Skeletal muscle tissue (tissue), 4 donors: ENCODE measurements around the gene PTPRN2. TPM values are rescaled to one million over a fixed set of nuclear protein-coding genes. Genes with fewer than 3 reads are reported as not detected.

Experiments
- H3K27ac ChIP-seq: one replicate; pipeline ENCODE4 v1.7.0; 2013; ENCODE audit warnings: mild to moderate bottlenecking, low read depth, low read length, inconsistent platforms
- H3K27me3 ChIP-seq, 3 donors: one replicate each; pipeline ENCODE4 v1.7.0; 2013; ENCODE audit warnings: low read length in 3 of 3; ENCODE audit not compliant: control insufficient read depth in 3 of 3, insufficient read depth in 3 of 3
- H3K36me3 ChIP-seq, 3 donors: one replicate each; pipeline ENCODE4 v1.7.0; 2013; ENCODE audit warnings: low read length in 3 of 3; ENCODE audit not compliant: control insufficient read depth in 3 of 3, insufficient read depth in 3 of 3
- H3K4me1 ChIP-seq, 3 donors: one replicate each; pipeline ENCODE4 v1.7.0; 2013; ENCODE audit warnings: low read length in 3 of 3, mild to moderate bottlenecking in 3 of 3; ENCODE audit not compliant: control insufficient read depth in 3 of 3, insufficient read depth in 3 of 3
- H3K4me3 ChIP-seq, 3 donors: one replicate each; pipeline ENCODE4 v1.7.0; 2013; ENCODE audit warnings: low read length in 3 of 3
- H3K9ac ChIP-seq, 3 donors: one replicate each; pipeline ENCODE4 v1.7.0; 2013; ENCODE audit warnings: low read length in 3 of 3, mild to moderate bottlenecking in 3 of 3, moderate library complexity in 2 of 3, low read depth in 1 of 3
- H3K9me3 ChIP-seq, 3 donors: one replicate each; pipeline ENCODE4 v1.7.0; 2013; ENCODE audit warnings: low read length in 3 of 3; ENCODE audit not compliant: control insufficient read depth in 3 of 3
- total RNA-seq: library from RNA; depleted of rRNA; stranded (reverse); fragments of >200 nt; gene quantifications from one replicate; pipeline ENCODE4 v1.2.3, GENCODE V29; 2014
- donor health status: Osteomylitis.

PTPRN2 gene
- total RNA-seq, 1 donor from 2014 or later: 1.6 TPM

- Histone ChIP-seq H3K4me1 (no peaks in the 10 kb centered on the region), H3K9me3 (no peaks in the 10 kb centered on the region), H3K9ac (no peak overlapping the region), H3K27ac (no peak overlapping the region), H3K27me3 (peaks cover 0 to 28% (median 0%) of the 10 kb centered on the region in 3 donors), H3K36me3 (no peaks in the 10 kb centered on the region), H3K4me3 (no peak overlapping the region)
These were observed 585.9 kb downstream of the PTPRN2 start for GRCh38 chr7:158001621-158002320.

DNA sequence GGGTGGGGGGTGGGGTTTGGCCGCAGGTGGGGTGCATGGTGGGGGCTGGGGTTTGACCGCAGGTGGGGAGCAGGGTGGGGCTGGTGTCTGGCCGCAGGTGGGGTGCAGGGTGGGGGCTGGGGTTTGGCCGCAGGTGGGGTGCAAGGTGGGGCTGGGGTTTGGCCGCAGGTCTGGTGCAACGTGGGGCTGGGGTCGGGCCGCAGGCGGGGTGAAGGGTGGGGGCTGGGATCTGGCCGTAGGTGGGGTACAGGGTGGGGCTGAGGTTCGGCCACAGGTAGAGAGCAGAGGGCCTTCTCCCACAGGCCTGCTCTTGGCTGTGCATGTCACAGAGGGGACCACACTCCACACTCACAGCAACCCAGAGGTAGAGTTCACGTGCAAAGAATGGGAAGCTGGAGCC, 586.6 kb downstream of the PTPRN2 start:
- Histone ChIP-seq H3K9me3 (no peaks in the 10 kb centered on the region), H3K9ac (no peak overlapping the region), H3K27ac (no peak overlapping the region), H3K4me3 (no peak overlapping the region), H3K27me3 (peaks cover 0 to 22% (median 0%) of the 10 kb centered on the region in 3 donors), H3K4me1 (no peaks in the 10 kb centered on the region), H3K36me3 (no peaks in the 10 kb centered on the region)

- no peak overlapping the region for H3K4me3 ChIP-seq
- H3K9ac ChIP-seq: no peak overlapping the region
- H3K27ac ChIP-seq: no peak overlapping the region
- H3K9me3 ChIP-seq: peaks cover 0 to 3% (median 0%) of the 10 kb centered on the region in 3 donors
- H3K36me3 ChIP-seq: no peaks in the 10 kb centered on the region
- peaks cover 0 to 17% (median 0%) of the 10 kb centered on the region in 3 donors for H3K27me3 ChIP-seq
- H3K4me1 ChIP-seq: no peaks in the 10 kb centered on the region
These were observed 587.5 kb downstream of the PTPRN2 start for GRCh38 chr7:158000160-158000559.

GRCh38 chr7:157998884-157999552, 588.6 kb downstream of the PTPRN2 start:
- Histone ChIP-seq H3K9me3 (peaks cover 0 to 3% (median 0%) of the 10 kb centered on the region in 3 donors), H3K27ac (no peak overlapping the region), H3K4me1 (no peaks in the 10 kb centered on the region), H3K9ac (no peak overlapping the region), H3K27me3 (peaks cover 0 to 17% (median 0%) of the 10 kb centered on the region in 3 donors), H3K4me3 (no peak overlapping the region), H3K36me3 (no peaks in the 10 kb centered on the region)

- peaks cover 0 to 17% (median 0%) of the 10 kb centered on the region in 3 donors for H3K27me3 ChIP-seq
- H3K27ac ChIP-seq: no peak overlapping the region
- no peak overlapping the region for H3K4me3 ChIP-seq
- no peak overlapping the region for H3K9ac ChIP-seq
- H3K4me1 ChIP-seq: no peaks in the 10 kb centered on the region
- peaks cover 0 to 3% (median 0%) of the 10 kb centered on the region in 3 donors for H3K9me3 ChIP-seq
- H3K36me3 ChIP-seq: no peaks in the 10 kb centered on the region
These were observed 590.2 kb downstream of the PTPRN2 start for GRCh38 chr7:157997471-157997870.

GRCh38 chr7:157997080-157997440, 590.6 kb downstream of the PTPRN2 start:
- Histone ChIP-seq H3K4me1 (no peaks in the 10 kb centered on the region), H3K9me3 (peaks cover 0 to 3% (median 0%) of the 10 kb centered on the region in 3 donors), H3K27ac (no peak overlapping the region), H3K9ac (no peak overlapping the region), H3K36me3 (no peaks in the 10 kb centered on the region), H3K27me3 (peaks cover 0 to 14% (median 0%) of the 10 kb centered on the region in 3 donors), H3K4me3 (no peak overlapping the region)

DNA sequence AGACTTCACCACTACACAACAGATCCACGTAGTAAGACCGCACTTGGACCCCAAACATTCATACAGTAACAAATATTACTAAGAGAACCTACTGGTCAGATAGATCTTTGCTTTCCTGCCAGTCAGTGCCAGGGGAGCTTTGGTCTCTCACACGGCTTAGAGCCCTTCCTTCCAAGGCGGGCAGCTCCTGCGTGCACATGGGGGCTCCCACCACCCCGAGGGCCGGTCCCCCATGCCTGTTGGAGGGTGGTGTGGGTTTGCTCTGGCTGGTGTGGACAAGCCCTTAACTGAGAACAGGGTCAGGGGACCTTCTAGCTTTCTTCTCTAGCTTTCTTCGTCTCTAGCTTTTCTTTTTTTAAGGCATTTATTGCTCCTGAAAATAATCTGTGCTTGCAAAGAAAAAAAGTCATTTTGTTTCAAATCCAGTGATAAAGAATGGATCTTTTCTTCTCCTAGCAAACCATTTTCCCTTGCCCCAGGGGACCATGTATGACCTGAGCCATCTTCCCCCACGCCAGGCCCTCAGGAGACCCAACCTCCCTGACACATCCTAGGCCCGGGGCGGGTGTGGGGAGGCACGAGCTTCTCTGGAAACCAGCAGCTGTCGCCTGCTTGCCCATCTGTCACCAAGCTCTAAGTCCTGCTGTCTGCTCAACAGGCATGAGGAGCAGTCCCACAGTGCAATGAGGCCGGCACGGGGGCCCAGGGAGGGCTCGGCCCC, 591.1 kb downstream of the PTPRN2 start:
- peaks cover 0 to 3% (median 0%) of the 10 kb centered on the region in 3 donors for H3K9me3 ChIP-seq
- H3K4me1 ChIP-seq: no peaks in the 10 kb centered on the region
- no peak overlapping the region for H3K4me3 ChIP-seq
- no peak overlapping the region for H3K9ac ChIP-seq
- no peaks in the 10 kb centered on the region for H3K36me3 ChIP-seq
- peaks cover 0 to 15% (median 0%) of the 10 kb centered on the region in 3 donors for H3K27me3 ChIP-seq
- no peak overlapping the region for H3K27ac ChIP-seq

GRCh38 chr7:157995815-157996214, 591.8 kb downstream of the PTPRN2 start:
- H3K27ac ChIP-seq: no peak overlapping the region
- H3K36me3 ChIP-seq: no peaks in the 10 kb centered on the region
- H3K27me3 ChIP-seq: peaks cover 0 to 12% (median 0%) of the 10 kb centered on the region in 3 donors
- H3K9me3 ChIP-seq: peaks cover 0 to 3% (median 0%) of the 10 kb centered on the region in 3 donors
- H3K4me3 ChIP-seq: no peak overlapping the region
- H3K4me1 ChIP-seq: no peaks in the 10 kb centered on the region
- no peak overlapping the region for H3K9ac ChIP-seq

GRCh38 chr7:157994319-157994718, 593.3 kb downstream of the PTPRN2 start:
- H3K27me3 ChIP-seq: peaks cover 0 to 16% (median 0%) of the 10 kb centered on the region in 3 donors

More at GRCh38 chr7:157994319-157994718, 593.3 kb downstream of the PTPRN2 start:
- Histone ChIP-seq H3K4me3 (no peak overlapping the region), H3K9ac (no peak overlapping the region), H3K36me3 (no peaks in the 10 kb centered on the region), H3K27ac (no peak overlapping the region), H3K4me1 (no peaks in the 10 kb centered on the region), H3K9me3 (peaks cover 0 to 3% (median 0%) of the 10 kb centered on the region in 3 donors)
